Rectal smooth muscle tissue (tissue), 1 donor: ENCODE results near the gene TSTD2.
A peak's percentile ranks its signal among the peaks of the same experiment; 100 is the strongest.

ENCODE experiments used
- H3K27ac ChIP-seq: one replicate; pipeline ENCODE4 v1.7.0; 2013; ENCODE audit warnings: low read depth, low read length, inconsistent platforms
- H3K27me3 ChIP-seq: one replicate; pipeline ENCODE4 v1.7.0; 2013; ENCODE audit warnings: low read length; ENCODE audit not compliant: control insufficient read depth, insufficient read depth
- H3K36me3 ChIP-seq: one replicate; pipeline ENCODE4 v1.7.0; 2013; ENCODE audit warnings: low read length; ENCODE audit not compliant: control insufficient read depth, insufficient read depth
- H3K4me1 ChIP-seq: one replicate; pipeline ENCODE4 v1.7.0; 2013; ENCODE audit warnings: low read length; ENCODE audit not compliant: control insufficient read depth, insufficient read depth
- H3K4me3 ChIP-seq: one replicate; pipeline ENCODE4 v1.7.0; 2013; ENCODE audit warnings: low read length
- H3K9ac ChIP-seq: one replicate; pipeline ENCODE4 v1.7.0; 2013; ENCODE audit warnings: low read length

The TSTD2 gene

GRCh38 chr9:97632985-97633858 lies at the start of gene TSTD2, which contains the start of gene NCBP1:
Gene TSTD2 (minus strand): TSS chr9:97633368. CDS start chr9:97627562, 5,806 bp downstream.
Gene NCBP1 (plus strand): TSS chr9:97633821. CDS start chr9:97633882, 61 bp downstream.
- Histone ChIP-seq H3K36me3 (no peaks in the 10 kb centered on the region), H3K27ac (peak within 1 kb of the TSS; percentile 99), H3K27me3 (no peaks in the 10 kb centered on the region), H3K4me1 (peaks cover 12% of the 10 kb centered on the region), H3K4me3 (peak within 1 kb of the TSS; percentile 92), H3K9ac (peak within 1 kb of the TSS; percentile 98)

DNA sequence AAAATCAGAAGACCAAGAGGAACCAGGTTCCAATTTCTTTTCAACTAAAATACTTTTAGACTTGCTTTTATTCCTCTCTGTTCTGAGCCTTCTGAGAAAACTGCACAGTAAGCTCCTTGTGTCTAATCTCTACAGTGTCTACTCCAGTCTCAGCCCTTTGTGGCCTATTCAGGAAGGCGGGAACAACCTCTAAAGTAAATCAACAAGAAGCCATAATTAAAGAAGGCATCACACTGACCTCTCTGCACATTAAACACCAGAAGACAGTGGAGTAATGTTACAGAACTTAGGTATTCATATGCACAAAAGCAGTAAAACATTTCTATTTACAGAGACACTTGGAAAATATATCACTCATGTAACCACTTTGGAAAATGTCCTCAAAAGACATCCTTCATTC lies 49.1 kb upstream of the TSTD2 start:
- H3K4me1 ChIP-seq: no peaks in the 10 kb centered on the region
- H3K36me3 ChIP-seq: peaks cover 31% of the 10 kb centered on the region
- H3K9ac ChIP-seq: no peak overlapping the region
- no peaks in the 10 kb centered on the region for H3K27me3 ChIP-seq
- H3K4me3 ChIP-seq: no peak overlapping the region
- no peak overlapping the region for H3K27ac ChIP-seq

DNA sequence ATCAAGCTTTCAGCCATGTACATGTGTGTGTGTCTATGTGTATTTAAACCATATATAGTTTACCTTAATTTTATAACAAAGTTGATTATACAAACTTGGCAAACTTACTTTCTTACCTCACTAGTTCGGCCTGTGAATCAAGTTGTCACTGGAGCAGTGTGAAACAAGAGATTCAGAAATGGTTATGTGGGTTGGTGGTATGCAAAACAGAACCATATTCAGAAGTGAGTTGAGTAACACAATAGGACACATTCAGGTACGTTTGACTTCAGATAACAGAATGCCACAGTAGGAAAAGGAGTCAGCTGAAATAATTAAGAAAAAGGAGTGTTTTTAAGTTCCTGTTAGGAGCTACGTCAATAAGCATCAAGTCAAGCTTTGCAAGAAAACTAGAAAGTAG lies 42.5 kb upstream of the TSTD2 start:
- Histone ChIP-seq H3K9ac (no peak overlapping the region), H3K4me1 (no peaks in the 10 kb centered on the region), H3K27me3 (no peaks in the 10 kb centered on the region), H3K36me3 (peaks cover 22% of the 10 kb centered on the region), H3K27ac (no peak overlapping the region), H3K4me3 (no peak overlapping the region)

GRCh38 chr9:97673922-97674321 lies 40.8 kb upstream of the TSTD2 start:
- H3K4me3 ChIP-seq: no peak overlapping the region
- H3K4me1 ChIP-seq: no peaks in the 10 kb centered on the region
- no peak overlapping the region for H3K9ac ChIP-seq
- H3K36me3 ChIP-seq: peaks cover 36% of the 10 kb centered on the region
- no peak overlapping the region for H3K27ac ChIP-seq
- H3K27me3 ChIP-seq: no peaks in the 10 kb centered on the region

DNA sequence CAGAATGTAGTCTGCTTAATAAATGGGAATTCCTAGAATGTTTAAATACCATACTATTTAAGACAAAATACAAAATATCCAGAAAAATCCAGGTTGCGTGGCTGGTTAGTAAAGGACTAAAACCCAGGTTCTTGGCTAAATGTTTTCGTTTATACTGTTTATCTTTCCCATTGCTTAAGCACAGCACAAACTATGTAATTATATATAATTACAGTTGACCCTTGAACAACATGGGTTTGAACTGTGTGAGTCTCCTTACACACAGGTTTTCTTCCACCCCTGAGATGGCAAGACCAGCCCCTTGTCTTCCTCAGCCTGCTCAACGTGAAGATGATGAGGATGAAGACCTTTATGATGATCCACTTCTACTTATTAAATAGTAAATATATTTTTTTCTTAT lies 39.2 kb upstream of the TSTD2 start:
- Histone ChIP-seq H3K4me3 (no peak overlapping the region), H3K9ac (no peak overlapping the region), H3K36me3 (peaks cover 35% of the 10 kb centered on the region), H3K27ac (no peak overlapping the region), H3K27me3 (no peaks in the 10 kb centered on the region), H3K4me1 (no peaks in the 10 kb centered on the region)

DNA sequence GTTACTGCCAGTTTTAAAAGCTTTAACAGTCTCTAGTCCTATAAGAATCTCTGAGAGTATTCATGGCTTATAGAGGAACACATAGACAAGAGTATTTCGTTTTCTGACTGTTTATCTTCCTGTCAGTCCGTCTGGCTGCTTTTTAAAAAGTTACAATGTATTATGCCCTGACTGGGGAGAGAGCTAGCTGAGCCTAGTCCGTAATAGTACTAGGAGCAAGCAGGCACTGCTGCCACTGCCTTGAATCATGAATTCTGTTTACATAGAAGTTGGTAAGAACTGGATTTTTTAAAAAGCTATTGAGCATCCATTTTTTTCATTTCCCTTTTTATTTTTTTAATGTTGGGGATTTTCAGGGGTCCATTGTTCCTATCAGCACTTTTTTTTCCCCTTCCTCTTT lies 37.4 kb upstream of the TSTD2 start:
- Histone ChIP-seq H3K4me3 (no peak overlapping the region), H3K27ac (no peak overlapping the region), H3K9ac (no peak overlapping the region), H3K27me3 (no peaks in the 10 kb centered on the region), H3K4me1 (no peaks in the 10 kb centered on the region), H3K36me3 (peaks cover 43% of the 10 kb centered on the region)

- H3K27ac ChIP-seq: no peak overlapping the region
- H3K36me3 ChIP-seq: peaks cover 40% of the 10 kb centered on the region
- H3K9ac ChIP-seq: no peak overlapping the region
- no peaks in the 10 kb centered on the region for H3K27me3 ChIP-seq
- no peaks in the 10 kb centered on the region for H3K4me1 ChIP-seq
- no peak overlapping the region for H3K4me3 ChIP-seq
These were observed 35.3 kb upstream of the TSTD2 start for GRCh38 chr9:97668485-97668884.

DNA sequence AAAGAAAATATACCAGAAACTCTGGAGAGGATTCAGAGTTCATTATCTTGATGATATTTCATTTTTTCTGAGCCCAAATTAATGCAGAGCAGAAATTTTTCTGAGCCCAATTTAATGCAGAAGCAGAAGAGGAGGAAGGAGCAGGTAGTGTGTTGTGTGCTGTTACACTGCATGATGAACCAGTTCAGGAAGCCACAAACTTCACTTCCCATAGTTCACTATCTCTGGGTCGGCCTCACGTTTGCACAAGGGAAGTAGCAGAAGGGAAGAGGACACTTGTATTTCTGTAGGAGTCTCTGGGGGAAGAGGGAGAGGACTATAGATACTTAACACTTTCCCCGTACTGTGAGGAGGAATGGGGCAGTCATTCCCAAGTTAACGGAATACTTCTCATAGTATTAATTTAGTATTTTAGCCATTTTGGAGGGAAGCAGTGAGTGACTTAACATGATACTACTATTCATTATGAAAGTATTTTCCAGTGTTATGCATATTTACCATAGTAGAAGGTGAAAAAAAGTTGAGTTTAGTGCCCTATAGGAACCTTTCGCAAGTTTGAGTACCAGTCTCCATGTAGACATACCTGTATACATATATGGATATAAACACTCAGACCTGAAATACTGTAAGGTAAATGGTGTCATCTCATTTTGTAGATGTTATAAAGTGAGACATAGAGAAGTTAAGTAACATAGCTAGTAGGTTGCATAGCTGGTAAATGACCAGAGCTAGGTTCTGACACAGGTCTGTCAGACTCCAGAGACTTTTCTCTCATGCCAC lies 33.9 kb upstream of the TSTD2 start:
- Histone ChIP-seq H3K4me3 (no peak overlapping the region), H3K27me3 (no peaks in the 10 kb centered on the region), H3K36me3 (peaks cover 43% of the 10 kb centered on the region), H3K9ac (no peak overlapping the region), H3K4me1 (no peaks in the 10 kb centered on the region), H3K27ac (no peak overlapping the region)

GRCh38 chr9:97665742-97666141 lies 32.6 kb upstream of the TSTD2 start:
- Histone ChIP-seq H3K27ac (no peak overlapping the region), H3K4me1 (no peaks in the 10 kb centered on the region), H3K27me3 (no peaks in the 10 kb centered on the region), H3K9ac (no peak overlapping the region), H3K36me3 (peaks cover 42% of the 10 kb centered on the region), H3K4me3 (no peak overlapping the region)

- no peak overlapping the region for H3K9ac ChIP-seq
- no peaks in the 10 kb centered on the region for H3K4me1 ChIP-seq
- no peak overlapping the region for H3K27ac ChIP-seq
- no peak overlapping the region for H3K4me3 ChIP-seq
- peaks cover 34% of the 10 kb centered on the region for H3K36me3 ChIP-seq
- H3K27me3 ChIP-seq: no peaks in the 10 kb centered on the region
These were observed 27.7 kb upstream of the TSTD2 start for GRCh38 chr9:97660847-97661246.

DNA sequence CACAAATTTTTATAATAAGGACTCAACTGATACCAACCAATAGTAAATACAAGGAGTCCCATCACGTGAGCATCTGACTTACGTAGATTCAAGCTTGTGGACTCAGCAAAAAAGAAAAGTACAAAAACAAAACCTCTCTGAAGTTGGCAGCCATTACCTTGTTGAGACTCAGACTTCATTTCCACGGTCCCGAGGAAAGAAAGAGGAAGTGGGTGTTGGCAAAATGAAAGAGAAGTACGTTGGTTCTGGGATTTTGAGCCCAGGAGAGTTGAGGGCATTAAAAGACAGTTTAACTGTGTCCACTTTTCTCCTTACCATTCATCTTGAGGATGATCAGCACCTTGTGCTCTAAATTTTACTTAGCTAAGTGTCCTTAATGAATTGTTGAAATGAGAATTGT lies 27.2 kb upstream of the TSTD2 start:
- Histone ChIP-seq H3K4me1 (no peaks in the 10 kb centered on the region), H3K9ac (no peak overlapping the region), H3K36me3 (peaks cover 33% of the 10 kb centered on the region), H3K4me3 (no peak overlapping the region), H3K27ac (no peak overlapping the region), H3K27me3 (no peaks in the 10 kb centered on the region)

DNA sequence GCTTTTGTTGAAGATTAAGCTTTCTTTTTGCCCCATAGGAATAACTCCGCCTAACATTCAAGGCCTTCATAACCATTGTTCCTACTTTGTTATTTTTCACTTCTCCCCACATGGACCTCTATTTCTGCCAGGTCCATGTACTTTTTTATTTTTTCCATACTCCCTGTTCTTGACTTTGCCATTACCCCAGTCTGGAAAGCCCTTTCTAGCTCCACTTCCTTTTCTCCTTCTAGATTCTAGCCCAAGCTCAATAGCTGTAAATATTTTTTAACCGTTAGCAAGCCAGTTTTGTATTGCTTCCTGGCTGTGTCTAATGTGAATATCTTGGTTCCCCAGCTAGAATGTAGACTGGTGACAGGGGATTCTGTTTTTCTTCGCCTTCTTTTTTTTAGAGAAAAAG lies 26.6 kb upstream of the TSTD2 start:
- Histone ChIP-seq H3K4me1 (no peaks in the 10 kb centered on the region), H3K4me3 (no peak overlapping the region), H3K36me3 (peaks cover 28% of the 10 kb centered on the region), H3K9ac (no peak overlapping the region), H3K27ac (no peak overlapping the region), H3K27me3 (no peaks in the 10 kb centered on the region)
